AG04449 (cell line): ENCODE data around the gene STC2.

Experiments
- CTCF ChIA-PET: fragments of 350-600 bp; formaldehyde crosslinking; extraction: SDS; loops from one replicate; lab custom pipeline; 2021; ENCODE audit warnings: antibody characterized with exemption; lab: Yijun Ruan, JAX
- POLR2A ChIA-PET: fragments of 400-600, 350-600 bp; formaldehyde crosslinking; extraction: SDS; loops from one replicate; lab custom pipeline; 2020; ENCODE audit warnings: antibody characterized with exemption, inconsistent platforms; lab: Yijun Ruan, JAX
- DNase-seq: peaks from one replicate; pipeline ENCODE4 v3.0.0-alpha.2; 2010; ENCODE audit warnings: low read depth, low spot score
- H3K4me3 ChIP-seq: 2 replicates; pipeline ENCODE4 v1.5.1; 2011; ENCODE audit warnings: low read depth, mild to moderate bottlenecking, control low read depth, low read length
- TF ChIP-seq, protein P1 (sequence below): IDR thresholded peaks from one replicate; pipeline ENCODE4 v1.5.1; 2011; ENCODE audit warnings: mild to moderate bottlenecking, moderate library complexity, low read length, control low read depth, inconsistent platforms; ENCODE audit not compliant: insufficient read depth; ENCODE audit errors: missing control alignments

STC2 gene

DNA sequence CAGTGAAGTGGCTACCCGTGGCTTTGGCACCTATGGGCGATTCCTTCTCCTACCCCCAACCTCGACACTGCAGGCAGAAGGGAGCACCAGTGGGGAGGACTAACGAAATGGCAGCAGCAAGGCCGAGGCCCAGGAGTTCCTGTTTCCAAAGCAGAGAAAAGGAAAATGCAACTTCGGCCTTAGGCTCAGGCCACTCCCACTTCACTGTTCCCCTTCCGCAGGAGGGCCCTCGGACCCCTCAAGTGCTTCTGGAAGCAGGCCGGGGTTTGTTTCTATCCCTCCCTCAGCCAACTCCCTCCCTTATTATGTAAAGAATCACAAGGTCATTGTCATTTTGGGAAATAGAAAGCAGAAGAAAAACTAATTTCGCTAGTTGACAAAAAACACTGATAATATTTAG lies 56.8 kb downstream of the STC2 start:
- TF ChIP-seq, protein P1, sequence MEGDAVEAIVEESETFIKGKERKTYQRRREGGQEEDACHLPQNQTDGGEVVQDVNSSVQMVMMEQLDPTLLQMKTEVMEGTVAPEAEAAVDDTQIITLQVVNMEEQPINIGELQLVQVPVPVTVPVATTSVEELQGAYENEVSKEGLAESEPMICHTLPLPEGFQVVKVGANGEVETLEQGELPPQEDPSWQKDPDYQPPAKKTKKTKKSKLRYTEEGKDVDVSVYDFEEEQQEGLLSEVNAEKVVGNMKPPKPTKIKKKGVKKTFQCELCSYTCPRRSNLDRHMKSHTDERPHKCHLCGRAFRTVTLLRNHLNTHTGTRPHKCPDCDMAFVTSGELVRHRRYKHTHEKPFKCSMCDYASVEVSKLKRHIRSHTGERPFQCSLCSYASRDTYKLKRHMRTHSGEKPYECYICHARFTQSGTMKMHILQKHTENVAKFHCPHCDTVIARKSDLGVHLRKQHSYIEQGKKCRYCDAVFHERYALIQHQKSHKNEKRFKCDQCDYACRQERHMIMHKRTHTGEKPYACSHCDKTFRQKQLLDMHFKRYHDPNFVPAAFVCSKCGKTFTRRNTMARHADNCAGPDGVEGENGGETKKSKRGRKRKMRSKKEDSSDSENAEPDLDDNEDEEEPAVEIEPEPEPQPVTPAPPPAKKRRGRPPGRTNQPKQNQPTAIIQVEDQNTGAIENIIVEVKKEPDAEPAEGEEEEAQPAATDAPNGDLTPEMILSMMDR, result no peak
- DNase-seq, result no peak
- no peak overlapping the region for H3K4me3 ChIP-seq
- POLR2A ChIA-PET, result no interaction called here
- CTCF ChIA-PET, result interaction anchor here (1.3 kb wide), 1 partner anchor 9 kb away, joined by 4 read pairs; no protein-coding TSS in a partner anchor

DNA sequence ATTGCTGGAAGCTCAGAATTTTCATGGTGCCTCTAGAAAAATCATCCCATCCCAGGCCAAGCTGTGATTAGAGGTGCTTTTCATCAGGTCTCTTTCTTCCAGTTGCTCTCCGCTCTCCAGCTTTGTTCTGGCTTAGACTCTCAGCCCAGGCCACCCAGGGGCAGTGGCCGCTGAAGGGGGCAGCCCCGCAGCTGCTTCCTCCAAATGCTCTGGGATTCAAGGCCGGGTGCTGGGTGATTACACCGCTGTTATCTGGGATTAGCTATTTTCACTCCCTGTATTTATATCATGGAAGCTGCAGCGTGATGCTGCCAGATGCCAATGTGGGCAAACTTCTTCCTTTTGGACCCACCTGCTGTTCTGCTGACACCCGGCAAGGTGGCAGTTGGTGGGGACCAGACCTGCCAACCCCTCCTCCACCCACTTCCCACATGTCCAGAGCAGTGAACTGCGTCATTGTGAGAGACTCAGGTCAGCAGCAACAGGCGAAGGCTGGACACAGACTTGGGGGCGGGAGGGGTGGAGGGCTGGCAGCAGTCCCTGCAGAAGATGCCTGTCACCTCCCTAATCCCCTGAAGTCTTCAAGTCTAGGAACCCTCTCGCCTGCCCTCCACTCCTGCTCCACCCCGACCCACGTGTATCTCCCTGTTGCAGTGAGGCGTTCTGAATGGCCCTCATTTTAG lies 59.3 kb downstream of the STC2 start:
- POLR2A ChIA-PET, result interaction anchor here (0.6 kb wide), 1 partner anchor 102 kb away, joined by 7 read pairs; no protein-coding TSS in a partner anchor
- CTCF ChIA-PET, result interaction anchor here (1.0 to 2.2 kb wide), 5 partner anchors 9 to 555 kb away, joined by 3 to 7 read pairs (median 4); no protein-coding TSS in a partner anchor
- TF ChIP-seq, protein P1, result no peak
- no peak for DNase-seq
- no peak overlapping the region for H3K4me3 ChIP-seq

DNA sequence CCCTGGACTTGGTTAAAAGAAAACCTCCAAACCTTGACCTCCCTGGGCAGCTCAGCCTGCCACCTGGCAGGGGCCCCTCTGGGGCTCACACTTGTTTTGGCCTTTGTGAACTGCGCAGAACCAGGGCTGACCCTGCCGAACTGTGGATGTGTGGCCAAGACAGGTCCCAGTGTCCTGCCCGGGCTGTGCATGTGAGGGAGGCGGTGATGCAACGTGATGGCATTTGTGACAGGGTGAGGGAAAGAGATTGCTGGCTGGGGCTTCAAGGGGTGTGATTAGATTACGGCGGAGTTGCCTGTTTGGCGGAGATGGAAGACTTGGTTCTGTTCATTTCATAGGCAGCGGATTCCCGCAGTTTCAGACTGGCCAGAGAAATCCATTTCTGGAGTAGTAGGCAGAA lies 62.8 kb downstream of the STC2 start:
- TF ChIP-seq, protein P1, result no peak
- CTCF ChIA-PET, result interaction anchor here (1.8 kb wide), 1 partner anchor 28 kb away, joined by 4 read pairs; no protein-coding TSS in a partner anchor
- no peak overlapping the region for H3K4me3 ChIP-seq
- no peak for DNase-seq
- POLR2A ChIA-PET, result no interaction called here
